Body of pancreas (tissue), 4 donors: ENCODE data around the gene PANX3.
"Not testable (repeated sequence)": the region's sequence is repeated elsewhere in the genome, so short reads cannot be mapped to it uniquely, and the experiment has no call there.

Experiments
- POLR2A ChIP-seq, 3 donors: fragments of 450-650 bp; IDR thresholded peaks; one replicate each; pipeline ENCODE4 v1.6.1; 2016; ENCODE audit warnings: antibody characterized with exemption in 3 of 3, mild to moderate bottlenecking in 2 of 3
- TF ChIP-seq, protein P1 (sequence below), 7 experiments: fragments of 450-650 bp in 4 of 7; fragments of 200-600 bp in 3 of 7; sonication (generic) in 3 of 7; IDR thresholded peaks; one replicate each; pipeline ENCODE4 v1.5.1; 2016 to 2019; ENCODE audit warnings: antibody characterized with exemption in 7 of 7

DNA sequence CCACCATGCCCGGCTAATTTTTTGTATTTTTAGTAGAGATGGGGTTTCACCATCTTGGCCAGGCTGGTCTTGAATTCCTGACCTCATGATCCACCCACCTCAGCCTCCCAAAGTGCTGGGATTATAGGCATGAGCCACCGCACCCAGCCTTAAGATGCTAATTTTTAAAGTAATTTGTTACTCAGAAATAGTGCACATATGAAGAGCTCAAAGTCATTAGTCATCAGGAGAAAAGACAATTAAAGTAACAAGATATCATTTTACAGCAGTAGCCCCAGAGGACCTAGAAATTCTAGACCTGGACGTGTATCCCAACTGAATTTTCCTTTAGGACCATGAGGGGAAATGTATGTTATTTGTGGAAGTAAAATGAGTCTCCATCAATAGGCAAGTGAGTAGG, 8.5 kb upstream of the PANX3 start:
- TF ChIP-seq, protein P1, sequence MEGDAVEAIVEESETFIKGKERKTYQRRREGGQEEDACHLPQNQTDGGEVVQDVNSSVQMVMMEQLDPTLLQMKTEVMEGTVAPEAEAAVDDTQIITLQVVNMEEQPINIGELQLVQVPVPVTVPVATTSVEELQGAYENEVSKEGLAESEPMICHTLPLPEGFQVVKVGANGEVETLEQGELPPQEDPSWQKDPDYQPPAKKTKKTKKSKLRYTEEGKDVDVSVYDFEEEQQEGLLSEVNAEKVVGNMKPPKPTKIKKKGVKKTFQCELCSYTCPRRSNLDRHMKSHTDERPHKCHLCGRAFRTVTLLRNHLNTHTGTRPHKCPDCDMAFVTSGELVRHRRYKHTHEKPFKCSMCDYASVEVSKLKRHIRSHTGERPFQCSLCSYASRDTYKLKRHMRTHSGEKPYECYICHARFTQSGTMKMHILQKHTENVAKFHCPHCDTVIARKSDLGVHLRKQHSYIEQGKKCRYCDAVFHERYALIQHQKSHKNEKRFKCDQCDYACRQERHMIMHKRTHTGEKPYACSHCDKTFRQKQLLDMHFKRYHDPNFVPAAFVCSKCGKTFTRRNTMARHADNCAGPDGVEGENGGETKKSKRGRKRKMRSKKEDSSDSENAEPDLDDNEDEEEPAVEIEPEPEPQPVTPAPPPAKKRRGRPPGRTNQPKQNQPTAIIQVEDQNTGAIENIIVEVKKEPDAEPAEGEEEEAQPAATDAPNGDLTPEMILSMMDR (IDR thresholded peaks at IDR 0.05), result not testable (repeated sequence)
- not testable (repeated sequence) for TF ChIP-seq POLR2A (IDR thresholded peaks at IDR 0.05)
